OCI-LY3 (cell line): ENCODE data around the gene HIBCH.
"Not testable (repeated sequence)": the region's sequence is repeated elsewhere in the genome, so short reads cannot be mapped to it uniquely, and the experiment has no call there.

Source experiments
- H2AFZ ChIP-seq: fragments of 200-600, 300-600 bp; shearing (Covaris generic); 2 replicates; pipeline ENCODE4 v1.6.0; 2014; ENCODE audit warnings: antibody characterized with exemption, low read depth, low read length
- H3K27ac ChIP-seq: fragments of 200-600, 300-600 bp; sonication (generic); 2 replicates; pipeline ENCODE4 v1.5.1; 2014; ENCODE audit warnings: mild to moderate bottlenecking, low read length, moderate library complexity, mixed read lengths
- H3K27me3 ChIP-seq: fragments of 200-600, 300-600 bp; sonication (generic); 2 replicates; pipeline ENCODE4 v1.6.1; 2014; ENCODE audit warnings: low read depth, low read length, mixed read lengths
- H3K36me3 ChIP-seq: fragments of 200-600, 300-600 bp; sonication (generic); replicated peaks from 2 replicates; pipeline ENCODE3; 2014; ENCODE audit warnings: low read depth, low read length, mixed read lengths
- H3K4me1 ChIP-seq: fragments of 300-600, 200-600 bp; sonication (generic); 2 replicates; pipeline ENCODE4 v1.6.1; 2014; ENCODE audit warnings: low read length, mixed read lengths
- H3K4me2 ChIP-seq: fragments of 200-600, 300-600 bp; sonication (generic); 2 replicates; pipeline ENCODE4 v1.6.1; 2014; ENCODE audit warnings: low read length, mixed read lengths
- H3K4me3 ChIP-seq: fragments of 300-600, 200-600 bp; sonication (generic); 2 replicates; pipeline ENCODE4 v1.5.1; 2014; ENCODE audit warnings: antibody characterized with exemption, mild to moderate bottlenecking, low read length, moderate library complexity
- H3K79me2 ChIP-seq: fragments of 300-600, 200-600 bp; shearing (Covaris generic); 2 replicates; pipeline ENCODE4 v1.6.1; 2014; ENCODE audit warnings: mild to moderate bottlenecking, low read length, mixed read lengths
- H3K9ac ChIP-seq: fragments of 300-600, 200-600 bp; shearing (Covaris generic); 2 replicates; pipeline ENCODE4 v1.6.0; 2014; ENCODE audit warnings: mild to moderate bottlenecking, low read length, moderate library complexity
- H3K9me3 ChIP-seq: fragments of 200-600, 300-600 bp; shearing (Covaris generic); 2 replicates; pipeline ENCODE4 v1.6.1; 2014; ENCODE audit warnings: low read length, mixed read lengths; ENCODE audit not compliant: insufficient read depth
- H4K20me1 ChIP-seq: fragments of 200-600, 300-600 bp; sonication (generic); 2 replicates; pipeline ENCODE4 v1.6.1; 2016; ENCODE audit warnings: low read length, mixed read lengths; ENCODE audit not compliant: insufficient read depth
- EZH2phosphoT487 ChIP-seq: fragments of 200-600 bp; shearing (Covaris generic); IDR thresholded peaks from 2 replicates; pipeline ENCODE4 v1.6.1; 2018; ENCODE audit warnings: antibody characterized with exemption, mixed run types, low read depth
- TF ChIP-seq, protein P1 (sequence below): fragments of 200-600, 300-600 bp; sonication (generic); IDR thresholded peaks from 2 replicates; pipeline ENCODE4 v1.5.1; 2014; ENCODE audit warnings: antibody characterized with exemption, low read length, low read depth

The HIBCH gene

DNA sequence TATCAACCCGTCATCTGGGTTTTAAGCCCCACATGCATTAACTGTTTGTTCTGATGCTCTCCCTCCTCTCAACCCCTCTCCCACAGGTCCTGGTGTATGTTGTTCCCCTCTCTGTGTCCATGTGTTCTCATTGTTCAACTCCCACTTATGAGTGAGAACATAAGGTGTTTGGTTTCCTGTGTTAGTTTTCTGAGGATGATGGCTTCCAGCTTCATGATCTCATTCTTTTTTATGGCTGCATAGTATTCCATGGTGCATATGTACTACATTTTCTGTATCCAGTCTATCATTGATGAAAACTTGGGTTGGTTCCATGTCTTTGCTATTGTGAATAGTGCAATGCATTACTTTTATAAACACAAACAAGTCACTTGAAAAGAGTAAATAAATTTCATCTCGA is 16.8 kb upstream of the HIBCH start:
- Histone ChIP-seq H3K4me1 (no peaks in the 10 kb centered on the region), H3K27ac (no peak overlapping the region), H3K9me3 (no peaks in the 10 kb centered on the region), H4K20me1 (no peaks in the 10 kb centered on the region), H3K4me3 (no peak overlapping the region), H3K79me2 (no peaks in the 10 kb centered on the region), H3K36me3 (no peaks in the 10 kb centered on the region), H2AFZ (no peak overlapping the region), H3K9ac (no peak overlapping the region), H3K4me2 (no peak overlapping the region), H3K27me3 (no peaks in the 10 kb centered on the region)
- TF ChIP-seq EZH2phosphoT487 = no peak
- TF ChIP-seq, protein P1, sequence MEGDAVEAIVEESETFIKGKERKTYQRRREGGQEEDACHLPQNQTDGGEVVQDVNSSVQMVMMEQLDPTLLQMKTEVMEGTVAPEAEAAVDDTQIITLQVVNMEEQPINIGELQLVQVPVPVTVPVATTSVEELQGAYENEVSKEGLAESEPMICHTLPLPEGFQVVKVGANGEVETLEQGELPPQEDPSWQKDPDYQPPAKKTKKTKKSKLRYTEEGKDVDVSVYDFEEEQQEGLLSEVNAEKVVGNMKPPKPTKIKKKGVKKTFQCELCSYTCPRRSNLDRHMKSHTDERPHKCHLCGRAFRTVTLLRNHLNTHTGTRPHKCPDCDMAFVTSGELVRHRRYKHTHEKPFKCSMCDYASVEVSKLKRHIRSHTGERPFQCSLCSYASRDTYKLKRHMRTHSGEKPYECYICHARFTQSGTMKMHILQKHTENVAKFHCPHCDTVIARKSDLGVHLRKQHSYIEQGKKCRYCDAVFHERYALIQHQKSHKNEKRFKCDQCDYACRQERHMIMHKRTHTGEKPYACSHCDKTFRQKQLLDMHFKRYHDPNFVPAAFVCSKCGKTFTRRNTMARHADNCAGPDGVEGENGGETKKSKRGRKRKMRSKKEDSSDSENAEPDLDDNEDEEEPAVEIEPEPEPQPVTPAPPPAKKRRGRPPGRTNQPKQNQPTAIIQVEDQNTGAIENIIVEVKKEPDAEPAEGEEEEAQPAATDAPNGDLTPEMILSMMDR = no peak

DNA sequence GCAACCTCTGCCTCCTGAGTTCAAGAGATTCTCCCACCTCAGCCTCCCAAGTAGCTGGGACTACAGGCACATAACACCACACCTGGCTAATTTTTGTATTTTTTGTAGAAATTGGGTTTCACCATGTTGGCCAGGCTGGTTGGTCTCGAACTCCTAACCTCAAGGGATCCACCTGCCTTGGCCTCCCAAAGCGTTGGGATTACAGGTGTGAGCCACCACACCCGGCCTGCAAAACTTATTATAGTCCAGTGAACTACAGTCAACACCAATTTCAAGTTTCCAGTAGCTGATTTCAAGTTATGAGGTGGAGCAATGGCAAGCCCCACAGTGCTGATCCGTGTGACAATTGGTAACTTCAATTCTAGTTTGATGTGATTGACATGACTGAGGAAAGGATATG is 16.0 kb upstream of the HIBCH start:
- H3K36me3 ChIP-seq, H3K4me3 ChIP-seq, H3K9ac ChIP-seq, H3K9me3 ChIP-seq, H3K27ac ChIP-seq, H3K79me2 ChIP-seq, H3K4me2 ChIP-seq, H3K27me3 ChIP-seq, H2AFZ ChIP-seq, H3K4me1 ChIP-seq, H4K20me1 ChIP-seq: not testable (repeated sequence)

DNA sequence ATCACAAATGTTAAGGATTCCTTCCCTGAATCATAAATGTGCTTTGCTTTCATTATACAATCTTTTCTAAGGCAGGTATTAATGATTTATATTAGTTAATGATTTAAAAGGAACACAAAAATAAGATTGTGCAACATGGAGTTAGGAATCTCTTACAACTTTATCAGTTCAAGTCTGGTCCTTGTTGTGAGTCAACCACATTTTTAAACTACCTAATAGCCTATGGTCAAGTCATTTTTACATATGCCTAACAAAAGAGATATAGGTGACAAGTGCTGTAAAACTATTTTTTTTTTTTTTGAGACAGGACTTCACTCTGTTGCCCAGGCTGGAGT is 15.6 kb upstream of the HIBCH start:
- Histone ChIP-seq H3K9me3 (no peaks in the 10 kb centered on the region), H3K4me2 (no peak overlapping the region), H3K4me3 (no peak overlapping the region), H3K4me1 (no peaks in the 10 kb centered on the region), H4K20me1 (no peaks in the 10 kb centered on the region), H3K79me2 (no peaks in the 10 kb centered on the region), H3K9ac (no peak overlapping the region), H2AFZ (no peak overlapping the region), H3K27ac (no peak overlapping the region), H3K27me3 (no peaks in the 10 kb centered on the region), H3K36me3 (no peaks in the 10 kb centered on the region)
- TF ChIP-seq, protein P1 = no peak
- TF ChIP-seq EZH2phosphoT487 = no peak

DNA sequence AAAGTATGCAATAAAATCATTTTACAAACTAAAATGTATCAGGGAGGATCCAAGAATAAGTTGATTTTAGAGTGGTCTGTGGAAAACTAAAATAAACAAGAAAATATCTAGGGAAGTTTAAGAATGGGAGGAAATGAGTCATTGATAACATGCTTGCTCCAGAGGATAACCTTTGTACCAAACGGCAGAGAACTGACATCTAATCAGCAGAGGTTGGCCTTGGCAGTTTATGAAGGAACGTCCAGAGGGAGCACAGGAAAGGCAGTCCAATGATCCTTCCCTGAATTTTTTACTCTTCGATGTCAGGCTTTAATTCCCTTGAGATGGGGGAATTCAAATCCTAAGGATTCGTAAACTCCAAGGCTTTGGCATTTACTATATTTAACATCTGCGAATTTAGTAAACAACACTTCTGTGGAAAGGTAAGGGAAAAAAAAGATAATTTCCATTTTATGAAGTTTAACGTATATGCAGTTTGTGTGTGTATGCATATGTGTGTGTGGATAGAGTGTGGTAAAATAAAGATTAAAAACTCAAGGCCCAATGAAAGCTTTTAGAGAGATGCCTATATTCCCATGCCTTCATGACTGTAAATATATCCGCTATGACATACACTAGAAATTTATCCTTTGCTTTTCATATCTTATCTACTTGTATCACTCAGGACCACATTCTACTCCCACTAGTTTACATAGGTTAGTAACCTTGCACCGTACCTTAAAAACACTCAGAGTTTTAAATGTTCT is 15.0 kb upstream of the HIBCH start:
- Histone ChIP-seq H4K20me1 (no peaks in the 10 kb centered on the region), H3K4me2 (no peak overlapping the region), H3K4me3 (no peak overlapping the region), H3K9ac (no peak overlapping the region), H3K27me3 (no peaks in the 10 kb centered on the region), H3K36me3 (no peaks in the 10 kb centered on the region), H3K27ac (no peak overlapping the region), H2AFZ (no peak overlapping the region), H3K9me3 (no peaks in the 10 kb centered on the region), H3K79me2 (no peaks in the 10 kb centered on the region), H3K4me1 (no peaks in the 10 kb centered on the region)
- no peak for TF ChIP-seq EZH2phosphoT487
- TF ChIP-seq, protein P1 = no peak

DNA sequence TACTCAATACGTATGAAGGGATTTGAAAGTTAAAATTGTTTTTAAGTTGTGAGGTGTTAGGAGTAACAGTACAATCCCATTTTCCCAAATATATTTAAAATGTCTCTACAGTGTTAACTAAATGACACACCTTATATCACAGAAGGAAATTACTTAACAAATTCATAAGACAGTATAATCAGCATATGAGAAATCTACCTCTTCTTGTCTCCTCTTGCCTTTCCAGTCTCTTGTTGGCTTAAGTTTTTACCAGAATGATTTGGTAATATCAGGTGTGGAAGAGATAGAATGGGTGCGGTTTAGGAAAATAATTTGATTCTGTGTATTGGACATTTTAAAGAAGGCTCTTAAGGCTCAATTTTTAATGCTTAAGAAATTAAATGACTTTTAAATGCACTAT is 14.3 kb upstream of the HIBCH start:
- no peaks in the 10 kb centered on the region for H3K4me1 ChIP-seq
- no peak overlapping the region for H3K4me3 ChIP-seq
- H3K9ac ChIP-seq = no peak overlapping the region
- no peaks in the 10 kb centered on the region for H3K79me2 ChIP-seq
- H3K27ac ChIP-seq = no peak overlapping the region
- no peak for TF ChIP-seq EZH2phosphoT487
- TF ChIP-seq, protein P1 = no peak
- H4K20me1 ChIP-seq = no peaks in the 10 kb centered on the region
- no peaks in the 10 kb centered on the region for H3K9me3 ChIP-seq
- H3K27me3 ChIP-seq = no peaks in the 10 kb centered on the region
- no peak overlapping the region for H3K4me2 ChIP-seq
- no peak overlapping the region for H2AFZ ChIP-seq
- H3K36me3 ChIP-seq = no peaks in the 10 kb centered on the region
